Measurements from ENCODE around the gene FAM174B. TPM values are rescaled to one million over a fixed set of nuclear protein-coding genes. Genes with fewer than 3 reads are reported as not detected.

Gene FAM174B
- total RNA-seq, 4 donors from 2014 or later, result 9.2 to 15.5 (median 13.3) TPM

GRCh38 chr15:92645051-92645631, 10.4 kb downstream of the FAM174B start:
- H3K4me1 ChIP-seq, result peaks cover 0 to 30% (median 0%) of the 10 kb centered on the region in 3 donors
- no peaks in the 10 kb centered on the region for H3K27me3 ChIP-seq
- ATAC-seq, result no peak
- H3K9me3 ChIP-seq, result no peaks in the 10 kb centered on the region
- H3K36me3 ChIP-seq, result no peaks in the 10 kb centered on the region
- no peak overlapping the region for H3K27ac ChIP-seq
- WGBS, 2 donors (ENCODE audit: low coverage in 1 of 2), result 72 to 79% methylated on average over 2 to 4 of the region's 6 CpGs
- no peak overlapping the region for H3K4me3 ChIP-seq
- TF ChIP-seq POLR2A (IDR thresholded peaks at IDR 0.05), result no peak
- TF ChIP-seq EP300 (IDR thresholded peaks at IDR 0.05), result no peak
- no peak for TF ChIP-seq CTCF (IDR thresholded peaks at IDR 0.05)
- TF ChIP-seq POLR2AphosphoS5 (IDR thresholded peaks at IDR 0.05), result no peak

- no peaks in the 10 kb centered on the region for H3K27me3 ChIP-seq
- no peak overlapping the region for H3K4me3 ChIP-seq
- H3K9me3 ChIP-seq, result no peaks in the 10 kb centered on the region
- TF ChIP-seq POLR2A (IDR thresholded peaks at IDR 0.05), result no peak
- no peak for TF ChIP-seq EP300 (IDR thresholded peaks at IDR 0.05)
- no peak for TF ChIP-seq POLR2AphosphoS5 (IDR thresholded peaks at IDR 0.05)
- TF ChIP-seq CTCF (IDR thresholded peaks at IDR 0.05), result no peak
- ATAC-seq, result no peak
- H3K4me1 ChIP-seq, result peaks cover 0 to 27% (median 0%) of the 10 kb centered on the region in 3 donors
- H3K36me3 ChIP-seq, result no peaks in the 10 kb centered on the region
- WGBS, 2 donors (ENCODE audit: low coverage in 1 of 2), result 90 to 100% methylated on average over 1 to 10 of the region's 13 CpGs
- H3K27ac ChIP-seq, result no peak overlapping the region
Measured at GRCh38 chr15:92643849-92644815, 11.4 kb downstream of the FAM174B start.

GRCh38 chr15:92638709-92639365, 16.7 kb downstream of the FAM174B start:
- Histone ChIP-seq H3K27me3 (no peaks in the 10 kb centered on the region), H3K27ac (peak overlapping the region; percentile 75 to 90 (median 82)), H3K9me3 (no peaks in the 10 kb centered on the region), H3K4me3 (no peak overlapping the region), H3K36me3 (no peaks in the 10 kb centered on the region), H3K4me1 (peaks cover 11 to 58% (median 28%) of the 10 kb centered on the region in 3 donors)
- no peak for ATAC-seq
- TF ChIP-seq POLR2A (IDR thresholded peaks at IDR 0.05) (no peak), CTCF (IDR thresholded peaks at IDR 0.05) (no peak), POLR2AphosphoS5 (IDR thresholded peaks at IDR 0.05) (no peak), EP300 (IDR thresholded peaks at IDR 0.05) (no peak)
- WGBS, 2 donors (ENCODE audit: low coverage in 1 of 2), result 76% methylated on average over 7 of the region's 15 CpGs; no CpG with 5 or more reads in 1 of the 2 donors

GRCh38 chr15:92638291-92638708, 17.3 kb downstream of the FAM174B start:
- peak; percentile 63 for ATAC-seq
- peak overlapping the region; percentile 75 to 90 (median 82) for H3K27ac ChIP-seq

More at GRCh38 chr15:92638291-92638708, 17.3 kb downstream of the FAM174B start:
- H3K4me3 ChIP-seq, result no peak overlapping the region
- 25 to 33% methylated on average over 8 to 9 of the region's 9 CpGs for WGBS, 2 donors (ENCODE audit: low coverage in 1 of 2)
- H3K4me1 ChIP-seq, result peaks cover 11 to 63% (median 28%) of the 10 kb centered on the region in 3 donors
- H3K36me3 ChIP-seq, result no peaks in the 10 kb centered on the region
- no peaks in the 10 kb centered on the region for H3K27me3 ChIP-seq
- TF ChIP-seq EP300 (IDR thresholded peaks at IDR 0.05) (no peak), CTCF (IDR thresholded peaks at IDR 0.05) (no peak), POLR2A (IDR thresholded peaks at IDR 0.05) (no peak), POLR2AphosphoS5 (IDR thresholded peaks at IDR 0.05) (no peak)
- H3K9me3 ChIP-seq, result no peaks in the 10 kb centered on the region
